GM18861 (cell line): ENCODE data around the gene MT1H.
A peak's percentile ranks its signal among the peaks of the same experiment; 100 is the strongest.
"Not testable (repeated sequence)": the region's sequence is repeated elsewhere in the genome, so short reads cannot be mapped to it uniquely, and the experiment has no call there.

Source experiments
- ATAC-seq: cut with Tn5 transposase; IDR thresholded peaks from one replicate; pipeline ENCODE4 v1.9.1; 2021; ENCODE audit not compliant: unreplicated experiment

Gene MT1H

GRCh38 chr16:56664506-56664905, 5.1 kb upstream of the MT1H start:
- ATAC-seq, result no peak

- ATAC-seq, result not testable (repeated sequence)
These were observed 4.0 kb upstream of the MT1H start for GRCh38 chr16:56665286-56666261.

- no peak for ATAC-seq
These were observed 1.7 kb upstream of the MT1H start, which contains the start of gene MT1G for GRCh38 chr16:56667581-56668571. TSS of gene MT1G (minus strand) at chr16:56668065. CDS start at chr16:56667993, 72 bp downstream.

GRCh38 chr16:56669840-56670619, 416 bp downstream of the MT1H start:
- no peak for ATAC-seq

GRCh38 chr16:56670620-56670934, 963 bp downstream of the MT1H start:
- no peak for ATAC-seq

- ATAC-seq, result not testable (repeated sequence)
These were observed 2.1 kb downstream of the MT1H start for GRCh38 chr16:56671691-56672090.

GRCh38 chr16:56672171-56672570, 2.6 kb downstream of the MT1H start:
- ATAC-seq, result not testable (repeated sequence)

- ATAC-seq, result no peak
These were observed 3.3 kb downstream of the MT1H start for GRCh38 chr16:56672761-56673536.

- ATAC-seq, result no peak
These were observed 4.3 kb downstream of the MT1H start for GRCh38 chr16:56673921-56674320.

GRCh38 chr16:56674570-56674969, 5.0 kb downstream of the MT1H start:
- ATAC-seq, result not testable (repeated sequence)

- no peak for ATAC-seq
These were observed 6.1 kb downstream of the MT1H start for GRCh38 chr16:56675685-56676210.

- no peak for ATAC-seq
These were observed 7.9 kb downstream of the MT1H start for GRCh38 chr16:56677474-56677873.

GRCh38 chr16:56679078-56679730, 9.6 kb downstream of the MT1H start:
- no peak for ATAC-seq

GRCh38 chr16:56679818-56680217, 10.2 kb downstream of the MT1H start:
- ATAC-seq, result no peak

GRCh38 chr16:56681939-56682702, 12.5 kb downstream of the MT1H start, which contains the start of gene MT1X:
TSS of gene MT1X (plus strand) at chr16:56682470. CDS start at chr16:56682541, 71 bp downstream.
- peak; percentile 96 for ATAC-seq

GRCh38 chr16:56682703-56683397, 13.2 kb downstream of the MT1H start:
- ATAC-seq, result no peak

- no peak for ATAC-seq
These were observed 14.0 kb downstream of the MT1H start for GRCh38 chr16:56683424-56684172.
